Hepatic stellate cell (primary cell): ENCODE data around the gene TEX47.

Experiments used
- DNase-seq: peaks from one replicate; pipeline ENCODE4 v3.0.0; 2011; ENCODE audit warnings: low spot score

TEX47 gene

GRCh38 chr7:88746126-88746525 is 49.4 kb downstream of the TEX47 start:
- no peak for DNase-seq
